Spleen (tissue), 11 donors: Measurements from ENCODE around the gene BPHL. TPM values are rescaled to one million over a fixed set of nuclear protein-coding genes. Genes with fewer than 3 reads are reported as not detected.
A peak's percentile ranks its signal among the peaks of the same experiment; 100 is the strongest.

ENCODE experiments used
- DNase-seq: peaks from one replicate; pipeline ENCODE4 v3.0.0-alpha.2; 2020
- H3K27ac ChIP-seq, 8 donors: fragments of 200-600 bp; sonication (generic) in 7 of 8; 1 replicate in 4 of 8; 2 replicates in 4 of 8; pipeline versions ENCODE4 v1.5.0 to v1.8.0; 2016 to 2021; ENCODE audit warnings: inconsistent platforms in 4 of 8, mild to moderate bottlenecking in 4 of 8, moderate library complexity in 1 of 8
- H3K27me3 ChIP-seq, 7 donors: fragments of 200-600 bp; sonication (generic) in 6 of 7; replicated peaks in 1 of 7; 1 replicate in 4 of 7; 2 replicates in 3 of 7; pipeline versions ENCODE4 v1.5.0 to v1.8.0; 2016 to 2021; ENCODE audit warnings: inconsistent platforms in 3 of 7, mild to moderate bottlenecking in 1 of 7
- H3K36me3 ChIP-seq, 6 donors: fragments of 200-600 bp; sonication (generic) in 5 of 6; 1 replicate in 4 of 6; 2 replicates in 2 of 6; pipeline versions ENCODE4 v1.5.0 to v1.8.0; 2016 to 2021; ENCODE audit warnings: inconsistent platforms in 2 of 6
- H3K4me1 ChIP-seq, 6 donors: fragments of 200-600 bp; sonication (generic) in 5 of 6; 1 replicate in 3 of 6; 2 replicates in 3 of 6; pipeline versions ENCODE4 v1.5.0 to v1.8.0; 2016 to 2021; ENCODE audit warnings: inconsistent platforms in 3 of 6
- H3K4me3 ChIP-seq, 8 donors: fragments of 200-600 bp; sonication (generic) in 7 of 8; 1 replicate in 4 of 8; 2 replicates in 4 of 8; pipeline versions ENCODE4 v1.5.0 to v1.8.0; 2016 to 2021; ENCODE audit warnings: inconsistent platforms in 4 of 8, mild to moderate bottlenecking in 4 of 8, moderate library complexity in 2 of 8
- H3K9me3 ChIP-seq, 8 donors: fragments of 200-600 bp; sonication (generic) in 7 of 8; 1 replicate in 4 of 8; 2 replicates in 4 of 8; pipeline versions ENCODE4 v1.5.0 to v1.8.0; 2016 to 2021; ENCODE audit warnings: inconsistent platforms in 4 of 8
- CTCF ChIP-seq, 11 experiments: fragments of 200-600 bp in 7 of 11; fragments of 450-650 bp in 4 of 11; sonication (generic) in 4 of 11; IDR thresholded peaks in 8 of 11; conservative IDR thresholded peaks in 3 of 11; 1 replicate in 7 of 11; 2 replicates in 4 of 11; pipeline versions ENCODE4 v1.4.0 to v1.8.0; 2016 to 2021; ENCODE audit warnings: antibody characterized with exemption in 11 of 11, inconsistent platforms in 4 of 11, mild to moderate bottlenecking in 1 of 11
- POLR2A ChIP-seq, 3 donors: fragments of 450-650 bp; IDR thresholded peaks; one replicate each; pipeline ENCODE4 v1.5.1; 2017; ENCODE audit warnings: antibody characterized with exemption in 3 of 3, mild to moderate bottlenecking in 1 of 3
- POLR2AphosphoS5 ChIP-seq, 3 donors: sonication (generic); formaldehyde crosslinking; IDR thresholded peaks; one replicate each; pipeline ENCODE4 v1.5.1; 2017; ENCODE audit warnings: antibody characterized with exemption in 3 of 3
- WGBS, 5 donors: extraction: QIAGEN DNeasy Blood & Tissue Kit in 3 of 5; methylation state at CpG; one replicate each; pipeline versions ENCODE4 v1.1.5 to v1.1.7; 2013 to 2018; 5-methylcytosine and 5-hydroxymethylcytosine counted together
- intact Hi-C: fragments of 100-400 bp; cut with DNase I; formaldehyde crosslinking; loops from one replicate; pipeline ENCODE4 v1.15.0; 2023; ENCODE audit warnings: low total_unique reads
- polyA plus RNA-seq, 3 donors: library from polyadenylated mRNA; stranded (reverse); fragments of 200-250 nt; gene quantifications; one replicate each; pipeline ENCODE4 v1.2.1, GENCODE V29; 2013
- total RNA-seq, 7 donors: library from RNA; depleted of rRNA in 3 of 7; stranded (reverse); fragments of >200 nt in 3 of 7; fragmentation: NEBNext Ultra II Directional in 4 of 7; extraction: Animal tissue kit (Norgen Biotek cat#: 25700) in 4 of 7; gene quantifications; one replicate each; pipeline versions ENCODE4 v1.1.0 to v1.2.1, GENCODE V29; 2016 to 2021
- donor health status: healthy with polysubstance abuse.
- donor health status: DM: no; HTN: no; CAD: no; lungs with moderate emphysema.
- donor health status: DM: no; HTN: no; CAD: no.
- donor health status: Bipolar disorder and iron deficiency.
- donor health status: healthy.
- donor health status: DM: no; HTN: no; CAD: no.
- donor health status: DM: yes; HTN: yes; CAD: no.

BPHL gene
- total and polyA plus RNA-seq, 10 donors = 6.6 to 11.3 (median 9.4) TPM

- Histone ChIP-seq H3K36me3 (no peaks in the 10 kb centered on the region), H3K27me3 (peaks cover 0 to 24% (median 0%) of the 10 kb centered on the region in 7 donors), H3K4me3 (peak overlapping the region; percentile 49 to 87 (median 64)), H3K27ac (peak overlapping the region; percentile 66 to 88 (median 84)), H3K9me3 (no peaks in the 10 kb centered on the region), H3K4me1 (peaks cover 2 to 52% (median 26%) of the 10 kb centered on the region in 6 donors)
- DNase-seq = peak; percentile 90
- WGBS, 5 donors = 0 to 1% (median 1%) methylated on average over 32 to 74 of the region's 74 CpGs
- TF ChIP-seq POLR2A (IDR thresholded peaks at IDR 0.05) (no peak), POLR2AphosphoS5 (IDR thresholded peaks at IDR 0.05) (peak in 2 of 3 donors; percentile 72 to 74), CTCF (IDR thresholded peaks at IDR 0.05 in 8 of 11, conservative IDR thresholded peaks at IDR 0.05 in 3 of 11) (peak in 3 of 11 experiments; percentile 7 to 27 (median 17))
- intact Hi-C loops = loop anchor here (10.0 kb wide), 1 partner anchor 92 kb away; the partner anchor contains the start of gene PSMG4
Measured at GRCh38 chr6:3162565-3163247, 44.2 kb downstream of the BPHL start.

DNA sequence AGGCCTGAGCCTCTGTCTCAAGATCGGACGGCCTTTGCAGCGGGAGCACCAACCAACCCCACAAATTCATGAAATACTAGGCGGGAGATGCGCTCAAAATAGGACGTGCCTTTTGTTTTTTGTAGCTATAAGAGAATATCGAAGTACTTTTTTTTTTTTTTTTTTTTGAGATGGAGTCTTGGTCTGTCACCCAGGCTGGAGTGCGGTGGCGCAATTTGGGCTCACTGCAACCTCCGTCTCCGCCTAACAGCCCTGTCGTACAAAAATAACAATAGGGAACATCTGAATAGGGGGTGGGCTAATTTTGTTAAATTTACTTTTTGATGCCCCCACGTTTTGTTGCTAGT is 44.7 kb downstream of the BPHL start:
- intact Hi-C loops = loop anchor here (10.0 kb wide), 1 partner anchor 92 kb away; the partner anchor contains the start of gene PSMG4
- DNase-seq = no peak
- H3K4me1 ChIP-seq = peaks cover 2 to 46% (median 26%) of the 10 kb centered on the region in 6 donors
- no peaks in the 10 kb centered on the region for H3K36me3 ChIP-seq
- H3K9me3 ChIP-seq = no peaks in the 10 kb centered on the region
- H3K4me3 ChIP-seq = peak overlapping the region; percentile 49 to 87 (median 64)
- TF ChIP-seq CTCF (IDR thresholded peaks at IDR 0.05 in 8 of 11, conservative IDR thresholded peaks at IDR 0.05 in 3 of 11) = peak in 1 of 11 experiments; percentile 17
- TF ChIP-seq POLR2AphosphoS5 (IDR thresholded peaks at IDR 0.05) = no peak
- H3K27ac ChIP-seq = peak overlapping the region in 7 of 8 donors; percentile 77 to 88 (median 84)
- peaks cover 0 to 21% (median 0%) of the 10 kb centered on the region in 7 donors for H3K27me3 ChIP-seq
- 12 to 25% (median 21%) methylated on average over 13 of the region's 13 CpGs for WGBS, 5 donors

DNA sequence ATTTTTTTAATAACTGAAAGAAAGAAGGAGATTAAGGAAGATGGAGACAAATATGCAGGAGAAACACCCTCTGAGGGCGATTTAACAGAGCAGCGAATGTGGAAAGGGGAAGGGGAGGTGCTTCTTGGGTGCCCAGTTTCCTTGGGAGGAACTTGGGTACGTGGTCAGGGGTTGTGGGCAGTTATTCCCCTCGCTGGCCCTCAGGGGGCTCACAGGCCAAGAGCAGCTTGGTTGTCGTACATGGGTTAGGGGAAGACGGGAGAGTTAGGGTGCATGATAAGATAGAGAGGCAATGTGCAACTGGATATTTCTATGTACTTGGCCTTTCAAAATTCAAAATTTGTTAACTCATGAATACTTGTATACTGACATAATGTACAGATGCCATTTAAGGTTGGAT is 45.9 kb downstream of the BPHL start:
- Histone ChIP-seq H3K27me3 (peaks cover 0 to 18% (median 0%) of the 10 kb centered on the region in 7 donors), H3K4me3 (no peak overlapping the region), H3K27ac (no peak overlapping the region), H3K36me3 (no peaks in the 10 kb centered on the region), H3K9me3 (no peaks in the 10 kb centered on the region), H3K4me1 (peaks cover 2 to 40% (median 23%) of the 10 kb centered on the region in 6 donors)
- no peak for DNase-seq
- TF ChIP-seq POLR2AphosphoS5 (IDR thresholded peaks at IDR 0.05) (no peak), CTCF (IDR thresholded peaks at IDR 0.05 in 8 of 11, conservative IDR thresholded peaks at IDR 0.05 in 3 of 11) (no peak), POLR2A (IDR thresholded peaks at IDR 0.05) (no peak)
- WGBS, 5 donors = 71 to 90% (median 83%) methylated on average over 6 of the region's 6 CpGs
- intact Hi-C loops = loop anchor here (10.0 kb wide), 1 partner anchor 90 kb away; the partner anchor contains the start of gene PSMG4
